IMR-90 (cell line): ENCODE results near the gene CDH22. TPM values are rescaled to one million over a fixed set of nuclear protein-coding genes. Genes with fewer than 3 reads are reported as not detected.

Source experiments
- ATAC-seq: fragments of 200-7000 bp; cut with Tn5 transposase; 2 replicates; pipeline ENCODE4 v1.9.1; 2020; ENCODE audit warnings: low read depth, mild to moderate bottlenecking, moderate library complexity
- BruUV-seq: library from RNA; stranded (reverse); fragments of 400-500 nt; replicated peaks from 2 replicates; lab custom pipeline; 2021; lab: Mats Ljungman, UMichigan
- CTCF ChIA-PET: fragments of 300-600 bp; formaldehyde crosslinking; extraction: SDS; loops from one replicate; lab custom pipeline; 2021; ENCODE audit warnings: antibody characterized with exemption; lab: Yijun Ruan, JAX
- POLR2A ChIA-PET: fragments of 300-600 bp; sonication (Branson Sonifier 250); formaldehyde crosslinking; loops from one replicate; lab custom pipeline; 2022; ENCODE audit warnings: antibody characterized with exemption; ENCODE audit not compliant: unreplicated experiment; lab: Charles Lee
- DNase-seq: peaks from one replicate; pipeline ENCODE4 v3.0.0; 2013
- H2AFZ ChIP-seq: replicated peaks from 2 replicates; pipeline ENCODE3; 2013; ENCODE audit warnings: low read length, mild to moderate bottlenecking; ENCODE audit not compliant: poor library complexity
- H2AK5ac ChIP-seq: 2 replicates; pipeline ENCODE4 v1.6.1; 2013; ENCODE audit warnings: low read depth, low read length, inconsistent platforms
- H2AK9ac ChIP-seq: replicated peaks from 2 replicates; pipeline ENCODE3; 2013; ENCODE audit warnings: mild to moderate bottlenecking, low read depth, low read length, moderate library complexity; ENCODE audit not compliant: poor library complexity
- H2BK120ac ChIP-seq: 2 replicates; pipeline ENCODE4 v1.6.1; 2013; ENCODE audit warnings: low read depth, low read length, inconsistent platforms
- H2BK15ac ChIP-seq: 3 replicates; pipeline ENCODE4 v1.6.1; 2013; ENCODE audit warnings: low read depth, low read length, inconsistent platforms
- H2BK20ac ChIP-seq: 2 replicates; pipeline ENCODE4 v1.6.1; 2013; ENCODE audit warnings: low read depth, mild to moderate bottlenecking, inconsistent platforms, low read length, moderate library complexity
- H2BK5ac ChIP-seq: 2 replicates; pipeline ENCODE4 v1.6.1; 2013; ENCODE audit warnings: mild to moderate bottlenecking, low read depth, low read length, inconsistent platforms; ENCODE audit not compliant: poor library complexity, severe bottlenecking
- H3K14ac ChIP-seq: replicated peaks from 2 replicates; pipeline ENCODE4 v1.6.1; 2013; ENCODE audit warnings: low read depth, low read length, inconsistent platforms
- H3K18ac ChIP-seq: 2 replicates; pipeline ENCODE4 v1.6.1; 2013; ENCODE audit warnings: low read depth, low read length, control low read depth
- H3K23ac ChIP-seq: 2 replicates; pipeline ENCODE4 v1.6.1; 2013; ENCODE audit warnings: low read depth, low read length, inconsistent platforms
- H3K27ac ChIP-seq: 2 replicates; pipeline ENCODE4 v1.5.1; 2013; ENCODE audit warnings: mild to moderate bottlenecking, control low read depth, low read length; ENCODE audit not compliant: insufficient read depth
- H3K27me3 ChIP-seq: 2 replicates; pipeline ENCODE4 v1.6.1; 2013; ENCODE audit warnings: low read length; ENCODE audit not compliant: control insufficient read depth, insufficient read depth
- H3K36me3 ChIP-seq: 2 replicates; pipeline ENCODE4 v1.6.1; 2013; ENCODE audit warnings: low read length, mixed read lengths; ENCODE audit not compliant: control insufficient read depth, insufficient read depth
- H3K4ac ChIP-seq: 2 replicates; pipeline ENCODE4 v1.6.1; 2013; ENCODE audit warnings: low read depth, low read length, inconsistent platforms
- H3K4me1 ChIP-seq: 2 replicates; pipeline ENCODE4 v1.6.1; 2013; ENCODE audit warnings: low read length, mixed read lengths; ENCODE audit not compliant: control insufficient read depth, insufficient read depth
- H3K4me2 ChIP-seq: 2 replicates; pipeline ENCODE4 v1.6.1; 2013; ENCODE audit warnings: low read depth, mild to moderate bottlenecking, control low read depth, low read length, moderate library complexity
- H3K4me3 ChIP-seq: 2 replicates; pipeline ENCODE4 v1.5.1; 2013; ENCODE audit warnings: low read depth, mild to moderate bottlenecking, control low read depth, low read length, moderate library complexity; ENCODE audit not compliant: insufficient read depth
- H3K56ac ChIP-seq: 2 replicates; pipeline ENCODE4 v1.6.1; 2013; ENCODE audit warnings: low read length, inconsistent platforms; ENCODE audit not compliant: insufficient read depth; ENCODE audit errors: extremely low read depth
- H3K79me1 ChIP-seq, 2 experiments: 2 replicates each; pipeline ENCODE4 v1.6.1; 2013; ENCODE audit warnings: low read length in 2 of 2, inconsistent platforms in 1 of 2, low read depth in 1 of 2
- H3K9ac ChIP-seq: 2 replicates; pipeline ENCODE4 v1.6.1; 2013; ENCODE audit warnings: low read depth, low read length, control low read depth
- H3K9me1 ChIP-seq: 2 replicates; pipeline ENCODE4 v1.6.1; 2013; ENCODE audit warnings: low read length, inconsistent platforms; ENCODE audit not compliant: insufficient read depth
- H3K9me3 ChIP-seq: 2 replicates; pipeline ENCODE4 v1.6.1; 2013; ENCODE audit warnings: low read length; ENCODE audit not compliant: control insufficient read depth, insufficient read depth
- H4K20me1 ChIP-seq: 2 replicates; pipeline ENCODE4 v1.6.1; 2013; ENCODE audit warnings: low read length, inconsistent platforms; ENCODE audit not compliant: insufficient read depth
- H4K5ac ChIP-seq: 2 replicates; pipeline ENCODE4 v1.6.1; 2013; ENCODE audit warnings: mild to moderate bottlenecking, low read depth, low read length, control low read depth
- H4K8ac ChIP-seq, 2 experiments: 2 replicates each; pipeline ENCODE4 v1.6.1; 2013; ENCODE audit warnings: low read depth in 2 of 2, low read length in 2 of 2, control low read depth in 1 of 2, inconsistent platforms in 1 of 2
- H4K91ac ChIP-seq: 2 replicates; pipeline ENCODE4 v1.6.1; 2013; ENCODE audit warnings: low read depth, low read length, inconsistent platforms; ENCODE audit not compliant: insufficient read depth
- BHLHE40 ChIP-seq: fragments of 150-350 bp; IDR thresholded peaks from 2 replicates; pipeline ENCODE4 v1.6.1; 2016; ENCODE audit warnings: mild to moderate bottlenecking, low read depth, low read length
- CEBPB ChIP-seq: IDR thresholded peaks from 2 replicates; pipeline ENCODE4 v1.6.1; 2012; ENCODE audit warnings: low read depth, low read length, improper control_type of control experiment
- CHD1 ChIP-seq: IDR thresholded peaks from 2 replicates; pipeline ENCODE4 v1.6.1; 2012; ENCODE audit warnings: low read depth, low read length, improper control_type of control experiment
- CTCF ChIP-seq: conservative IDR thresholded peaks from 2 replicates; pipeline ENCODE4 v1.5.1; 2012; ENCODE audit warnings: mild to moderate bottlenecking, low read depth, low read length, improper control_type of control experiment
- ELK1 ChIP-seq: fragments of 150-350 bp; IDR thresholded peaks from 2 replicates; pipeline ENCODE4 v1.6.1; 2016; ENCODE audit warnings: low read depth, mild to moderate bottlenecking, low read length, moderate library complexity, borderline replicate concordance
- MAZ ChIP-seq: IDR thresholded peaks from 2 replicates; pipeline ENCODE4 v1.6.1; 2012; ENCODE audit warnings: low read depth, mild to moderate bottlenecking, low read length, improper control_type of control experiment, moderate library complexity, borderline replicate concordance
- MXI1 ChIP-seq: IDR thresholded peaks from 2 replicates; pipeline ENCODE4 v1.6.1; 2012; ENCODE audit warnings: low read depth, mild to moderate bottlenecking, low read length, moderate library complexity, borderline replicate concordance
- NFE2L2 ChIP-seq: fragments of 150-350 bp; IDR thresholded peaks from 2 replicates; pipeline ENCODE4 v1.6.1; 2016; ENCODE audit warnings: low read depth, mild to moderate bottlenecking, low read length
- RAD21 ChIP-seq: IDR thresholded peaks from 2 replicates; pipeline ENCODE4 v1.6.1; 2012; ENCODE audit warnings: low read length, improper control_type of control experiment
- RFX5 ChIP-seq: IDR thresholded peaks from 2 replicates; pipeline ENCODE4 v1.8.0; 2012; ENCODE audit warnings: low read depth, mild to moderate bottlenecking, low read length, moderate library complexity
- SMC3 ChIP-seq: fragments of 150-350 bp; IDR thresholded peaks from 2 replicates; pipeline ENCODE4 v1.6.1; 2016; ENCODE audit warnings: low read depth, mild to moderate bottlenecking, antibody characterized with exemption, low read length, moderate library complexity
- USF2 ChIP-seq: fragments of 150-350 bp; IDR thresholded peaks from 2 replicates; pipeline ENCODE4 v1.6.1; 2017; ENCODE audit warnings: mild to moderate bottlenecking, antibody characterized with exemption, low read length, low read depth
- WGBS, 2 experiments: methylation state at CpG; one replicate each; pipeline versions ENCODE4 v1.1.5 to v1.1.7; 2013; ENCODE audit warnings: missing lambda C conversion rate in 2 of 2; ENCODE audit not compliant: insufficient read length in 1 of 2; ENCODE audit errors: extremely low coverage in 2 of 2; 5-methylcytosine and 5-hydroxymethylcytosine counted together
- dilution Hi-C: fragments of 300-500 bp; cut with HindIII; formaldehyde crosslinking; loops from one replicate; pipeline ENCODE4 v1.14.3; 2018; ENCODE audit warnings: low sequenced_read_pairs; ENCODE audit not compliant: unreplicated experiment
- in situ Hi-C: fragments of 300-500 bp; cut with MboI; formaldehyde crosslinking; loops from 3 replicates; pipeline ENCODE4 v1.14.3; 2019; ENCODE audit warnings: low sequenced_read_pairs, inconsistent platforms, mixed read lengths
- intact Hi-C: fragments of 100-400 bp; cut with micrococcal nuclease; formaldehyde crosslinking; loops from 2 replicates; pipeline ENCODE4 v1.10.0; 2022
- polyA plus RNA-seq, 3 experiments: library from polyadenylated mRNA; depleted of rRNA; stranded (reverse); fragments of >200 nt; gene quantifications; 2 replicates each; pipeline ENCODE4 v1.2.3, GENCODE V29; 2012; ENCODE audit warnings: low replicate concordance in 1 of 3
- total RNA-seq: library from RNA; depleted of rRNA; stranded (reverse); fragments of >200 nt; gene quantifications from 2 replicates; pipeline ENCODE4 v1.2.3, GENCODE V29; 2012

The CDH22 gene
- total and polyA plus RNA-seq, 2 of the 4 experiments (the other 2 are of a cell fraction): not detected

- H3K14ac ChIP-seq: no peak overlapping the region
- BruUV-seq: no TSS peak
- no peak for ATAC-seq
- H4K91ac ChIP-seq: no peak overlapping the region
- no peaks in the 10 kb centered on the region for H3K9me3 ChIP-seq
- no peak overlapping the region for H4K8ac ChIP-seq
- H3K4ac ChIP-seq: no peak overlapping the region
- no peak overlapping the region for H4K5ac ChIP-seq
- intact Hi-C loops (no loop called here), dilution Hi-C loops (no loop called here), in situ Hi-C loops (no loop called here)
- H2BK120ac ChIP-seq: no peak overlapping the region
- TF ChIP-seq CTCF (no peak), MAZ (no peak), ELK1 (no peak), MXI1 (no peak), NFE2L2 (no peak), USF2 (no peak), BHLHE40 (no peak), SMC3 (no peak), RAD21 (no peak), CHD1 (no peak), RFX5 (no peak), CEBPB (no peak)
- peaks cover 30% of the 10 kb centered on the region; the same call in 1 of the 2 replicates for H3K36me3 ChIP-seq
- H3K4me1 ChIP-seq: peaks cover 12% of the 10 kb centered on the region
- no peak overlapping the region for H2BK20ac ChIP-seq
- H3K4me2 ChIP-seq: no peak overlapping the region
- H3K23ac ChIP-seq: no peak overlapping the region
- H2AK9ac ChIP-seq: no peak overlapping the region
- H3K9me1 ChIP-seq: peaks cover 10% of the 10 kb centered on the region; the same call in 1 of the 2 replicates
- H2AK5ac ChIP-seq: no peak overlapping the region
- no peak overlapping the region for H3K27ac ChIP-seq
- H3K79me1 ChIP-seq: peaks cover 0 to 14% of the 10 kb centered on the region in 2 experiments; a peak in 3 of 4 replicates
- ChIA-PET POLR2A (no interaction called here), CTCF (no interaction called here)
- no peak overlapping the region for H2AFZ ChIP-seq
- no peak overlapping the region for H2BK15ac ChIP-seq
- no peak overlapping the region for H2BK5ac ChIP-seq
- no peak for DNase-seq
- H3K56ac ChIP-seq: no peak overlapping the region
- no peak overlapping the region for H3K18ac ChIP-seq
- no peak overlapping the region for H3K4me3 ChIP-seq
- H3K27me3 ChIP-seq: no peaks in the 10 kb centered on the region
- 0 out of 2 replicates have a peak, but pooled peaks cover 5% of the 10 kb centered on the region for H4K20me1 ChIP-seq
- no peak overlapping the region for H3K9ac ChIP-seq
- WGBS, 2 experiments: 63% methylated on average over 11 of the region's 14 CpGs; no CpG with 5 or more reads in 1 of the 2 experiments
Observed at GRCh38 chr20:46353500-46354206, 45.4 kb upstream of the CDH22 start.
